ENCODE results near the gene ANXA2. TPM values are rescaled to one million over a fixed set of nuclear protein-coding genes. Genes with fewer than 3 reads are reported as not detected.

ANXA2 gene
- total RNA-seq, 2 experiments from 2014 or later = 368 to 375 TPM

DNA sequence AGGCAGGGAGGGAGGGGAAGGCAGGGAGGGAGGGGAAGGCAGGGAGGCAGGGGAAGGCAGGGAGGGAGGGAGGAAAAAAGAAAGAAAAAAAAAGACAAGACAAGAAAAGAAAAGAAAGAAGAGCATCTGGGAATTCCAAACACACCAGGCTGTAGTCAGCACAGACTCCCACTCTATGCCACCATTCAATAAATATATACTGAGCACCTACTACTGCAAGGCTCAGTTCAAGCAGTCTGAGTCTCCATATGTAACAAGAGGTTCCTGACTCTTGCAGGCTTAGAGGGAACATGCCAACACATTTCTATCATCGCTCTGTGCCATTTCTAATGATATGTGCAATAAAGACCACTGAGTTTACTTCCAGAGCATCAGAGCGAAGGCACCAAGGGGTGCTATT is 47.7 kb downstream of the ANXA2 start:
- DNase-seq = no peak
- ChIA-PET POLR2A (no interaction called here), CTCF (no interaction called here)
- no peak overlapping the region for H3K27ac Mint-ChIP-seq
- no peak overlapping the region for H3K4me3 Mint-ChIP-seq
- no peaks in the 10 kb centered on the region for H3K9me3 Mint-ChIP-seq (ENCODE audit: insufficient read depth)
- H3K4me1 Mint-ChIP-seq (ENCODE audit: low read depth) = peaks cover 3% of the 10 kb centered on the region
- no peaks in the 10 kb centered on the region for H3K27me3 Mint-ChIP-seq (ENCODE audit: low read depth)
- ATAC-seq = no peak
- H3K36me3 Mint-ChIP-seq (ENCODE audit: low read depth) = peaks cover 82% of the 10 kb centered on the region

DNA sequence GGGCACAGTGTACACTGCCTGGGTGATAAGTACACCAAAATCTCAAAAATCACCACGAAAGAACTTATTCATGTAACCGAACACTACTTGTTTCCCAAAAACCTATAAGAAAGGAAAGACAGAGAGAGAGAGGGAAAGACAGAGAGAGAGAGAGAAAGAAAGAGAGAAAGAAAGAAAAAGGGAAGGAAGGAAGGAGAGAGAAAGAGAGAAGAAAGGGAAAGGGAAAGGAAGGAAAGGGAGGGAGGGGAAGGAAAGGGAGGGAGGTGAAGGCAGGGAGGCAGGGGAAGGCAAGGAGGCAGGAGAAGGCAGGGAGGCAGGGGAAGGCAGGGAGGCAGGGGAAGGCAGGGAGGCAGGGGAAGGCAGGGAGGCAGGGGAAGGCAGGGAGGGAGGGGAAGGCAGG is 48.2 kb downstream of the ANXA2 start:
- Mint-ChIP-seq H3K4me3 (no peak overlapping the region), H3K9me3 (ENCODE audit: insufficient read depth) (no peaks in the 10 kb centered on the region), H3K27ac (no peak overlapping the region), H3K27me3 (ENCODE audit: low read depth) (no peaks in the 10 kb centered on the region), H3K36me3 (ENCODE audit: low read depth) (peaks cover 77% of the 10 kb centered on the region), H3K4me1 (ENCODE audit: low read depth) (peaks cover 3% of the 10 kb centered on the region)
- CTCF ChIA-PET = no interaction called here
- DNase-seq (no peak), ATAC-seq (no peak)
- POLR2A ChIA-PET = no interaction called here

DNA sequence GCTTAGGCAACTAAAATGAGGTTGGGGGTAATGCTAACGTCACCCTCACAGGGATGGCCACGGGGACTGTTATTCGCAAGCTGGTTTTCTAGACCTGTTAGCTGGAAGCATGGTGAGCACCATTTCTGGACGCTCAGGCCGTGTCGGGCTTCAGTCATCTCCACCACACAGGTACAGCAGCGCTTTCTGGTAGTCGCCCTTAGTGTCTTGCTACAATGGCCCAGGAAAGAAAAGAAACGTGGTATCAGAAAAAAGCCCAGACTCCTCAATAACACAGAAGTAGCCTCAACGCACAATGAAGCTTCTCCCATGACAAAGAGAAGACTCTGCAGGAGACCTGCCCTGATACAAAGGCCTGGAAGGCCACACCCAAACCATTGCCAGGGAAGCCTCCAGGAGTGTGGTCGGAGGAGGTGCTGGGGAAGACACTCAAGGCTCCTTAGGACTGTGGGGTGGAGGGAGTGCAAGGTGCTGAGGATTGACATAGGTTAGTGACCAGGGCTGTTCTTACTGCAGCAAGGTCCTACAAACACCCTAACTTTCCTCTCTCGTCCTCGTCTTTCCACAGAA is 50.2 kb downstream of the ANXA2 start:
- CTCF ChIA-PET = no interaction called here

DNA sequence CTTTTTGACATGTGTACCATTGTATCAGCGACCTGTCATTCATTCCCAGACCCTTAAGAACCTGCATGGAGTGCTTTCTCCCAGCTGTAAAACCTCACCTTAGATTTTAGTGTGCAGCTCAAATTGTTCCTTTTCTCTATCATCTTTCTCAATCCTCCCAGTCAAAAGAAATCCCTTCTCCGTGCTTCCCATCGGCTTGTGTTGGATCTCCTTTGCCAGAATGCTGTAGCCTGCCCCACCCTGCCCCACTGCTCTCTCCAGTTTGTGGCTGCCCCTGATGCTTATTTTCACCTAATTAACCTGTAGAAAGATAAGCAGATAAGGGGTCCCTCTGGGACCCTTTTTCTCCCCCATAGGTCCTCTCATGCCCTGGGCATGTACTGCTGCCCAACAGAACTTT is 51.1 kb downstream of the ANXA2 start:
- no peaks in the 10 kb centered on the region for H3K9me3 Mint-ChIP-seq (ENCODE audit: insufficient read depth)
- peak overlapping the region; percentile 25 for H3K27ac Mint-ChIP-seq
- ATAC-seq (no peak), DNase-seq (no peak)
- ChIA-PET POLR2A (no interaction called here), CTCF (no interaction called here)
- peaks cover 51% of the 10 kb centered on the region for H3K36me3 Mint-ChIP-seq (ENCODE audit: low read depth)
- no peak overlapping the region for H3K4me3 Mint-ChIP-seq
- no peaks in the 10 kb centered on the region for H3K4me1 Mint-ChIP-seq (ENCODE audit: low read depth)
- no peaks in the 10 kb centered on the region for H3K27me3 Mint-ChIP-seq (ENCODE audit: low read depth)

More for the DNA sequence above, 50.2 kb downstream of the ANXA2 start:
- POLR2A ChIA-PET = no interaction called here
- no peaks in the 10 kb centered on the region for H3K9me3 Mint-ChIP-seq (ENCODE audit: insufficient read depth)
- no peaks in the 10 kb centered on the region for H3K27me3 Mint-ChIP-seq (ENCODE audit: low read depth)
- DNase-seq (no peak), ATAC-seq (no peak)
- H3K4me1 Mint-ChIP-seq (ENCODE audit: low read depth) = no peaks in the 10 kb centered on the region
- peaks cover 60% of the 10 kb centered on the region for H3K36me3 Mint-ChIP-seq (ENCODE audit: low read depth)
- H3K4me3 Mint-ChIP-seq = no peak overlapping the region
- H3K27ac Mint-ChIP-seq = no peak overlapping the region

DNA sequence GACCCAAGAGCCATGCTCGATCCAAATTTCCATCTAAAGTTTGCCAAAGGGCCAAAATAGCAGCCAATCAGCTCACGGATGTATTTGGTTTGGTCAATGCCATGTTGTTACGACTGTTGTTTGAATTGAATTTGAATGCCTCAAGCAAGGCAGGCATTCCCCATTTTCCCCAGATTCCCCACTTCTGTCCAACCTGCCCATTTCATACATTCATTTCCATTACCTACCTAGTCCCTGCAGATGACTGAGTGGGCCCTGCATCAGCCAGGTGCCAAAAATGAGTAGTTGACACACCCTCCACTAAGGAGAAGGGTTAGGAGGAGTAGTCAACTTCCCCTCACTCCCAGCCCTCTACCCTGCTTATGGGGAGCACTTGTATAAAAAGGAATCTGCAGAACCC is 51.7 kb downstream of the ANXA2 start:
- no peaks in the 10 kb centered on the region for H3K4me1 Mint-ChIP-seq (ENCODE audit: low read depth)
- H3K27ac Mint-ChIP-seq = no peak overlapping the region
- ATAC-seq (no peak), DNase-seq (no peak)
- POLR2A ChIA-PET = no interaction called here
- CTCF ChIA-PET = no interaction called here
- peaks cover 46% of the 10 kb centered on the region for H3K36me3 Mint-ChIP-seq (ENCODE audit: low read depth)
- H3K9me3 Mint-ChIP-seq (ENCODE audit: insufficient read depth) = no peaks in the 10 kb centered on the region
- H3K4me3 Mint-ChIP-seq = no peak overlapping the region
- H3K27me3 Mint-ChIP-seq (ENCODE audit: low read depth) = no peaks in the 10 kb centered on the region

DNA sequence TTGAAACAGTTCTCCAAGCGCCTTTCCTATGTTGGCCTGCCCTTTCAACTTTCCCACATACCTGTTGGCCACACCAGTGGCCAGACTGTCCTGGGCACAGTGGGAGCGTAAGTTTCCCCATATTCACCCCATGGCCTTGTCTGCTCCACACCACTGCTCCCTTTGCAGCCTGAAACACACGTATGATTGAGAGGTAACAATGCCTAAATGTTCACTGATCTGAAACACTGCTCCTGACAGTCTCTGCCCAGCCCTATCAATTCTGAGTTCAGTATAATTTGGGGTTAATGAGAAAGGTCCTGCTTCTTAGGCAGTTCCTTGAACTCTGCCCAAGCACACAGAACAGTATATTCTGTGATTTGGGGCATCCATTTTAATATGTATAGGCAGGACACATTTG is 52.2 kb downstream of the ANXA2 start:
- ATAC-seq = no peak
- DNase-seq = no peak
- H3K4me3 Mint-ChIP-seq = no peak overlapping the region
- H3K36me3 Mint-ChIP-seq (ENCODE audit: low read depth) = peaks cover 42% of the 10 kb centered on the region
- no peak overlapping the region for H3K27ac Mint-ChIP-seq
- ChIA-PET POLR2A (no interaction called here), CTCF (interaction anchor here (1.3 kb wide), 1 partner anchor 14 kb away, joined by 5 read pairs; no protein-coding TSS in a partner anchor)
- no peaks in the 10 kb centered on the region for H3K4me1 Mint-ChIP-seq (ENCODE audit: low read depth)
- no peaks in the 10 kb centered on the region for H3K27me3 Mint-ChIP-seq (ENCODE audit: low read depth)
- no peaks in the 10 kb centered on the region for H3K9me3 Mint-ChIP-seq (ENCODE audit: insufficient read depth)

DNA sequence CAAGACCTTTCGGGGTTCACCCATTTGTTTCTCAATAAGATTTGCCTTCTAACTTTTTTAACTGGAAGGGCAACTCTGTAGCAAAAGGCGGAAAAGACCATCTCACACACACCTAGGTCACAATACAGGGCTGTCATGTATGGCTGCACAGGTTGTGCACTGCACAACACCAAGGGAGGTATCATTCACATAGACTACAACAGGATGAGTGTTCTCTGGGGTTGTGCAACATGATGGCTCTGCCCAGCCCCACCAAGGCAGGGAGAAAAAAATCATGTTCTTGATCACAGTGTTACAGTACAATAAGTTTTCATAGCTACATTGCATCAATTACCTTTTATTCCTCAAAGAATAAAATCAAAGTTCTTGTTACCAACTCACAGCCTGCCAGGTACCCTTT is 52.8 kb downstream of the ANXA2 start:
- CTCF ChIA-PET = interaction anchor here (1.3 to 2.0 kb wide), 2 partner anchors 14 to 175 kb away, joined by 5 read pairs; no protein-coding TSS in a partner anchor
- POLR2A ChIA-PET = no interaction called here
- Mint-ChIP-seq H3K27ac (no peak overlapping the region), H3K4me3 (no peak overlapping the region), H3K27me3 (ENCODE audit: low read depth) (no peaks in the 10 kb centered on the region), H3K36me3 (ENCODE audit: low read depth) (peaks cover 37% of the 10 kb centered on the region), H3K9me3 (ENCODE audit: insufficient read depth) (no peaks in the 10 kb centered on the region), H3K4me1 (ENCODE audit: low read depth) (no peaks in the 10 kb centered on the region)
- DNase-seq = no peak
- ATAC-seq = no peak

DNA sequence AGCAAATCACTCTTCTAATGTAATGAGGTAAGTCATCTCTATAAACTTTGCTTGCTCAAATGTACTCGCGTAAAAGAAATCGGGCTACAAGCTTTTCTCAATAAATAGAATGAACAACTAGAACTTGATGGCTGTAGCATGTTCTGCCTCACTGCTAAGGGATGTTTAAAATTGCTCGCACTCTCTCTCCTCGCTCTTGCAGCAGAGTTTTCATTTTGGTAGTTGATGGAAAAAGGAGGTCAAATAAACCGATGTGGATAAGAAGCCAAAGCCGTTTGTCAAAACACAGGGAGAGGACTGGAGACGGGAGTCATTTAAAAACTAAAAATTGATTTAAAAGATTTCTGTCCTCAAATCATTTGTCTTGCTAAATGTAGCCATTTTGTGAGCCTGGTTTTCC is 53.3 kb downstream of the ANXA2 start:
- no peak overlapping the region for H3K4me3 Mint-ChIP-seq

DNA sequence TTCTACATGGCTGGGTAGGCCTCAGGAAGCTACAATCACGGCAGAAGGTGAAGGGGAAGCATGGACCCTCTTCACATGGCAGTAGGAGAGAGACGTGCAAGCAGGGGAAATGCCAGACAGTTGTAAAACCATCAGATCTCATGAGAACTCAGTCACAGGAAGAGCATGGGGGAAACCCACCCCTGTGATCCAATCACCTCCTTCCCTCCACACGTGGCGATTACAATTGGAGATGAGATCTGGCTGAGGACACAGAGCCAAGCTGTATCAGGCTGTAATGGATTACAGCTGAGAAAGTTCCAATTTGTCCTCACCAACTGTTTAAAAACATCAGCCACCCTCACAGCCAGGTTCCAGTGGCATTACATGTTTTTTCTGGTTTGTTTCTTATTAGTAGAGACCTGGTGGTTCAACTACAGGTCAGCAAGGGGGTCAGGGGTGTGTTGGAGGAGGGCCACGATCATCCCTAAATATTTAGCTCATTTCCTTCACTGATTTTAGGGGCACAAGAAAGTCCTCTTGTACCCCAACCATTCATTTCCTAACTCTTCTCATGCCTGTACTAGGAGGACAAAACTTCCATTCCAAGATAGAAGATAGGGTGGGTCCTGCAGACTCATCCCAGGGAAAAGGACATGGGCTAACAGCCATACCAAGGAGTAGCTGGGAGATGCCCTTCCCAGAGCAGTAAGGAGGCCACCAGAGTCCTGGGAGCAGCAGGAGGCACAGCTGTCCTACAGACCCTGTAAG is 54.4 kb downstream of the ANXA2 start:
- H3K36me3 Mint-ChIP-seq (ENCODE audit: low read depth) = peaks cover 29% of the 10 kb centered on the region
- H3K4me3 Mint-ChIP-seq = no peak overlapping the region
- peaks cover under 1% of the 10 kb centered on the region for H3K27me3 Mint-ChIP-seq (ENCODE audit: low read depth)
- DNase-seq (no peak), ATAC-seq (no peak)
- no peaks in the 10 kb centered on the region for H3K4me1 Mint-ChIP-seq (ENCODE audit: low read depth)
- no peaks in the 10 kb centered on the region for H3K9me3 Mint-ChIP-seq (ENCODE audit: insufficient read depth)
- ChIA-PET POLR2A (no interaction called here), CTCF (interaction anchor here (0.6 to 2.0 kb wide), 5 partner anchors 15 to 623 kb away, joined by 3 to 6 read pairs (median 4); no protein-coding TSS in a partner anchor)
- no peak overlapping the region for H3K27ac Mint-ChIP-seq

More for the DNA sequence above, 53.3 kb downstream of the ANXA2 start:
- no peaks in the 10 kb centered on the region for H3K9me3 Mint-ChIP-seq (ENCODE audit: insufficient read depth)
- ChIA-PET POLR2A (no interaction called here), CTCF (interaction anchor here (1.3 to 2.0 kb wide), 3 partner anchors 15 to 176 kb away, joined by 4 to 5 read pairs (median 5); no protein-coding TSS in a partner anchor)
- no peaks in the 10 kb centered on the region for H3K27me3 Mint-ChIP-seq (ENCODE audit: low read depth)
- no peaks in the 10 kb centered on the region for H3K4me1 Mint-ChIP-seq (ENCODE audit: low read depth)
- no peak for DNase-seq
- H3K27ac Mint-ChIP-seq = no peak overlapping the region
- peaks cover 36% of the 10 kb centered on the region for H3K36me3 Mint-ChIP-seq (ENCODE audit: low read depth)
- ATAC-seq = no peak

DNA sequence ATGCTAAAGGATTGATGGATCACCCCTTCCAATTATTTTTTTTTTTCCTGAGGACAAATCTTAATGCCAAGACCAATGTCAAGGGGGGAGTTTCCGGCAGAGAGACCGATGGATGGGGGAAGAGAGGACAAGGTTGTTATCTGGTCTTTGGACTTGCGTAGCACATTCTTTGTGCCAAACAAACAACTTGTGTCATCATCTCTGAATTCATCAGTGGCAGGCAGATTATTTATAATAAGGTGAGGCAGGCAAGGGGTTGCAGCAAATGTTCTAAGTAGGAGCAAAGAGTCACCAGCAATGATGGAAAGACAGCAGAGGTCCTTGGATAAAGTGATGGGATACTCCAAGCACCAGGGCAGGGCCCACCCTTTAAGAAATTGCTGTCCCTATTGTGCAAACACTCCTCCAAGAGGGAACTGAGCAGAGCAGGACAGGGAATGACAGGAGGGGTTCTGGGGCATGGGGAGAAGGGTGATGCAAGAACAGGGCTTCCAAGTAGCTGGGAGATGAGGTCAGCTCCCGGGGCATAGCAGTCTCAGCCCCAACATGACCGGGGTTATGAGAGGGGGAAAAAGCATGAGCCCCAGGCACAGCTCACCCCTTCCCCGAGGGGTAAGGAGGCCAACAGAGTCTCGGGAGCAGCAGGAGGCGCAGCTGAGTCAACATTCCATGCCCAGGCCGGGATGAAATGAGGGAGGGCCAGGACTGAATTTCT is 57.4 kb downstream of the ANXA2 start:
- Mint-ChIP-seq H3K4me1 (ENCODE audit: low read depth) (no peaks in the 10 kb centered on the region), H3K36me3 (ENCODE audit: low read depth) (peaks cover 2% of the 10 kb centered on the region), H3K27me3 (ENCODE audit: low read depth) (peaks cover 7% of the 10 kb centered on the region), H3K9me3 (ENCODE audit: insufficient read depth) (no peaks in the 10 kb centered on the region), H3K27ac (no peak overlapping the region), H3K4me3 (no peak overlapping the region)
- ATAC-seq (no peak), DNase-seq (no peak)
- POLR2A ChIA-PET = no interaction called here
- CTCF ChIA-PET = no interaction called here

DNA sequence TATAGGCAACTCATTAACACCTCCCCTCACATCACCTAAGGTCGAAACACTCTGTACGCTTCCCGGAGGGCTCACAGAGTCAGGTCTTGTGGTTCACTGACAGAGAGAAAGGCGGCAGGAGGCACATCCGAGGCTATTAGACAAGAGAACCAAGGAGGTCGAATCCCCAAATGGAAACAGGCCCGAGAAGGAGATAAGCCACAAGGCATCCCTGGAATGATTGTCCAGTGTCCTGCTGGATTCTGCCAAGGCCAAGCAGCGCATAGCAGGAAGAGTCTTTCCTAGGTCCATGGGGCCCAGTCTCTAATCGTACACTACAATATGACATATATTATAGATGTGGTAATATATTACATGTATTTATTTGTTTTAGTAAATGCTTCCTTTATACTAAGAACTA is 58.5 kb downstream of the ANXA2 start:
- ATAC-seq (no peak), DNase-seq (no peak)
- Mint-ChIP-seq H3K4me1 (ENCODE audit: low read depth) (no peaks in the 10 kb centered on the region), H3K27me3 (ENCODE audit: low read depth) (peaks cover 17% of the 10 kb centered on the region), H3K27ac (no peak overlapping the region), H3K36me3 (ENCODE audit: low read depth) (peaks cover 2% of the 10 kb centered on the region), H3K4me3 (no peak overlapping the region), H3K9me3 (ENCODE audit: insufficient read depth) (no peaks in the 10 kb centered on the region)
- POLR2A ChIA-PET = no interaction called here
- CTCF ChIA-PET = no interaction called here

DNA sequence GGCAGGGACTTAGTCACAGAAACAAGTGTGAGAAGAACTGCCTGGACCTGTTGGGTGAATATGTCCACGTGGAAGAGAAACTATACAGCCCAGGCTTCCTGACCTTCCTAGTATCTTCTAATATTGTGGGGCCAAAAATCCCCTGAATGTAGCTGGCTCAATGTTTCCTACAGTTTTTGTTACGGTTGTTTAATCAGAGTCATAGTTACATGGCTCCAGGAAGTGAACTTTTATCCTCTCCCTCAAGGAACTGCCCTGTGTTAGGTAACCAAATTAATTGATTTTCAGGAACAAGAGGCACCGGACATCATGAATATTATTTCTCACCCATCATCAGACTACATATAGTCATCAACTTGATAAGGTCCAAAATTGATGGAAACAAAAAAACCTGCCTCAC is 59.0 kb downstream of the ANXA2 start:
- ATAC-seq (no peak), DNase-seq (no peak)
- Mint-ChIP-seq H3K4me1 (ENCODE audit: low read depth) (no peaks in the 10 kb centered on the region), H3K9me3 (ENCODE audit: insufficient read depth) (no peaks in the 10 kb centered on the region), H3K27me3 (ENCODE audit: low read depth) (peaks cover 21% of the 10 kb centered on the region), H3K4me3 (no peak overlapping the region), H3K36me3 (ENCODE audit: low read depth) (peaks cover 2% of the 10 kb centered on the region), H3K27ac (no peak overlapping the region)
- CTCF ChIA-PET = no interaction called here
- POLR2A ChIA-PET = no interaction called here

Data from activated CD8-positive, alpha-beta T cell treated with anti-CD3 and anti-CD28 coated beads, Interleukin-2, amount 10 ng/mL, durations not matched to agents 7 days and 5 days (primary cell).